ENCODE measurements around the gene LPP.

- no peak for TF ChIP-seq CTCF (IDR thresholded peaks at IDR 0.05)
- TF ChIP-seq EZH2 (IDR thresholded peaks at IDR 0.05; ENCODE audit: borderline replicate concordance, insufficient read depth, low read depth, low read length, poor library complexity, severe bottlenecking) = no peak
These were observed 769.7 kb downstream of the LPP start for GRCh38 chr3:188923671-188924070.
